ENCODE results near the gene CEACAM4. TPM values are rescaled to one million over a fixed set of nuclear protein-coding genes. Genes with fewer than 3 reads are reported as not detected.

Gene CEACAM4
- total RNA-seq, 1 experiment from 2014 or later, result not detected

DNA sequence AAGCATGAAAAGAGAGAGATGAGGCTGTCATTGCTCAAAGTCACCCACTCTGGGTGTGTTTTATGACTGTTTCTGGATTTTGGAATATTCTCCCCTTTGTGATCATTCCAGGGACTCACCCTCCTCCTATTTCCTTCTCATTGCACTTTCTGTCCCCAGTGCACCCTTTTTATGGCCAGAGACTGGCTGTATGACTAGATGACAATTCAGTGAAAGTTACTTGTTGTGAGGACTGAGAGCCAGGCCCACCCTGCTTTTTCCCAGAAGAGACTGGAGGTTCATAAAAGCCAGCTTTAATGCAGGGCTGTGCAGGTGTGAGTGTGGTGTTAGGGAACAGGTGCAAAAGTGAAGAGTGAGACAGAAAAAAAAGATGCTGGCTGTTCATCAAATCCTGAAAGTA lies 43.9 kb upstream of the CEACAM4 start:
- Histone ChIP-seq H3K4me1 (ENCODE audit: control insufficient read depth, insufficient read depth, low read length) (no peaks in the 10 kb centered on the region), H3K9me3 (ENCODE audit: control insufficient read depth, insufficient read depth, low read depth, low read length) (peaks cover 3% of the 10 kb centered on the region; the same call in 1 of the 2 replicates), H3K27ac (ENCODE audit: low read length) (no peak overlapping the region), H3K4me3 (ENCODE audit: low read depth in 2 of 2, low read length in 2 of 2) (no peak overlapping the region), H3K27me3 (ENCODE audit: control insufficient read depth, insufficient read depth, low read length) (peaks cover 5% of the 10 kb centered on the region), H3K36me3 (ENCODE audit: control insufficient read depth, insufficient read depth, low read length) (no peaks in the 10 kb centered on the region)
- POLR2A ChIA-PET, result no interaction called here
- in situ Hi-C loops (cut with HindIII; ENCODE audit: low pct_unique_long_range_greater_than_20kb, low sequenced_read_pairs), result no loop called here
- intact Hi-C loops (cut with micrococcal nuclease; ENCODE audit: unreplicated experiment), result no loop called here
- ATAC-seq (no peak), DNase-seq (ENCODE audit: low read depth, low spot score) (no peak)
- CTCF ChIA-PET, result no interaction called here
- no peak for TF ChIP-seq TCF7L2 (IDR thresholded peaks at IDR 0.05; ENCODE audit: low read depth, low read length)
- TF ChIP-seq, protein P1, sequence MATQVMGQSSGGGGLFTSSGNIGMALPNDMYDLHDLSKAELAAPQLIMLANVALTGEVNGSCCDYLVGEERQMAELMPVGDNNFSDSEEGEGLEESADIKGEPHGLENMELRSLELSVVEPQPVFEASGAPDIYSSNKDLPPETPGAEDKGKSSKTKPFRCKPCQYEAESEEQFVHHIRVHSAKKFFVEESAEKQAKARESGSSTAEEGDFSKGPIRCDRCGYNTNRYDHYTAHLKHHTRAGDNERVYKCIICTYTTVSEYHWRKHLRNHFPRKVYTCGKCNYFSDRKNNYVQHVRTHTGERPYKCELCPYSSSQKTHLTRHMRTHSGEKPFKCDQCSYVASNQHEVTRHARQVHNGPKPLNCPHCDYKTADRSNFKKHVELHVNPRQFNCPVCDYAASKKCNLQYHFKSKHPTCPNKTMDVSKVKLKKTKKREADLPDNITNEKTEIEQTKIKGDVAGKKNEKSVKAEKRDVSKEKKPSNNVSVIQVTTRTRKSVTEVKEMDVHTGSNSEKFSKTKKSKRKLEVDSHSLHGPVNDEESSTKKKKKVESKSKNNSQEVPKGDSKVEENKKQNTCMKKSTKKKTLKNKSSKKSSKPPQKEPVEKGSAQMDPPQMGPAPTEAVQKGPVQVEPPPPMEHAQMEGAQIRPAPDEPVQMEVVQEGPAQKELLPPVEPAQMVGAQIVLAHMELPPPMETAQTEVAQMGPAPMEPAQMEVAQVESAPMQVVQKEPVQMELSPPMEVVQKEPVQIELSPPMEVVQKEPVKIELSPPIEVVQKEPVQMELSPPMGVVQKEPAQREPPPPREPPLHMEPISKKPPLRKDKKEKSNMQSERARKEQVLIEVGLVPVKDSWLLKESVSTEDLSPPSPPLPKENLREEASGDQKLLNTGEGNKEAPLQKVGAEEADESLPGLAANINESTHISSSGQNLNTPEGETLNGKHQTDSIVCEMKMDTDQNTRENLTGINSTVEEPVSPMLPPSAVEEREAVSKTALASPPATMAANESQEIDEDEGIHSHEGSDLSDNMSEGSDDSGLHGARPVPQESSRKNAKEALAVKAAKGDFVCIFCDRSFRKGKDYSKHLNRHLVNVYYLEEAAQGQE (IDR thresholded peaks at IDR 0.05; ENCODE audit: insufficient read depth in 1 of 2, low read depth in 2 of 2, low read length in 1 of 2), result no peak
- no peak for TF ChIP-seq SIN3A (IDR thresholded peaks at IDR 0.05; ENCODE audit: borderline replicate concordance, insufficient read depth, low read depth, low read length)
- TF ChIP-seq, protein P2, sequence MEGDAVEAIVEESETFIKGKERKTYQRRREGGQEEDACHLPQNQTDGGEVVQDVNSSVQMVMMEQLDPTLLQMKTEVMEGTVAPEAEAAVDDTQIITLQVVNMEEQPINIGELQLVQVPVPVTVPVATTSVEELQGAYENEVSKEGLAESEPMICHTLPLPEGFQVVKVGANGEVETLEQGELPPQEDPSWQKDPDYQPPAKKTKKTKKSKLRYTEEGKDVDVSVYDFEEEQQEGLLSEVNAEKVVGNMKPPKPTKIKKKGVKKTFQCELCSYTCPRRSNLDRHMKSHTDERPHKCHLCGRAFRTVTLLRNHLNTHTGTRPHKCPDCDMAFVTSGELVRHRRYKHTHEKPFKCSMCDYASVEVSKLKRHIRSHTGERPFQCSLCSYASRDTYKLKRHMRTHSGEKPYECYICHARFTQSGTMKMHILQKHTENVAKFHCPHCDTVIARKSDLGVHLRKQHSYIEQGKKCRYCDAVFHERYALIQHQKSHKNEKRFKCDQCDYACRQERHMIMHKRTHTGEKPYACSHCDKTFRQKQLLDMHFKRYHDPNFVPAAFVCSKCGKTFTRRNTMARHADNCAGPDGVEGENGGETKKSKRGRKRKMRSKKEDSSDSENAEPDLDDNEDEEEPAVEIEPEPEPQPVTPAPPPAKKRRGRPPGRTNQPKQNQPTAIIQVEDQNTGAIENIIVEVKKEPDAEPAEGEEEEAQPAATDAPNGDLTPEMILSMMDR (IDR thresholded peaks at IDR 0.05), result no peak
- no peak for TF ChIP-seq POLR2AphosphoS5 (IDR thresholded peaks at IDR 0.05; ENCODE audit: low read depth, low read length)
- BruUV-seq (replicated peaks), result no TSS peak

DNA sequence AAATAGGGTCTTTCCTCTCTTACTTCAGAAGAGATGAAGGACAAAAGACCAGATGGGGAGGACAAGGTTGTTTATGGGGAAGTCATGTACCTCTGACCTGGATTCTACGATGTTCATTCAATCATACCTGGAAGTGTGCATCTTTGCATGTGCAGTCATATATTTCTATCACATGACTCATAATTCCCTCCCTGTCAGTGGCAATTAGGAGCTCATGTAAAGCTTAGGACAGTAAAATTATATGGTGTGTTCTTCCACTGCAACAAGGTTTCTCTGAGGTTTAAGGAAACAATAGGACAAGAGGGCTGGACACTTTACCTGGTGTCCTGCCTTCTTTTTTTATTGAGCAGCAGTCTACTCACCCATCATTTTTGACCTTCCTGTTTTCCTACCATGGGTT lies 41.4 kb upstream of the CEACAM4 start:
- ATAC-seq, result no peak
- Histone ChIP-seq H3K27me3 (ENCODE audit: control insufficient read depth, insufficient read depth, low read length) (peaks cover 2% of the 10 kb centered on the region; the same call in 1 of the 2 replicates), H3K4me1 (ENCODE audit: control insufficient read depth, insufficient read depth, low read length) (no peaks in the 10 kb centered on the region), H3K27ac (ENCODE audit: low read length) (no peak overlapping the region), H3K9me3 (ENCODE audit: control insufficient read depth, insufficient read depth, low read depth, low read length) (peaks cover 3% of the 10 kb centered on the region; the same call in 1 of the 2 replicates), H3K4me3 (ENCODE audit: low read depth in 2 of 2, low read length in 2 of 2) (no peak overlapping the region), H3K36me3 (ENCODE audit: control insufficient read depth, insufficient read depth, low read length) (no peaks in the 10 kb centered on the region)
- no TSS peak for BruUV-seq (replicated peaks)
- POLR2A ChIA-PET, result no interaction called here
- intact Hi-C loops (cut with micrococcal nuclease; ENCODE audit: unreplicated experiment), result no loop called here
- TF ChIP-seq SIN3A (IDR thresholded peaks at IDR 0.05; ENCODE audit: borderline replicate concordance, insufficient read depth, low read depth, low read length) (no peak), POLR2AphosphoS5 (IDR thresholded peaks at IDR 0.05; ENCODE audit: low read depth, low read length) (no peak), TCF7L2 (IDR thresholded peaks at IDR 0.05; ENCODE audit: low read depth, low read length) (no peak)
- TF ChIP-seq, protein P1 (IDR thresholded peaks at IDR 0.05; ENCODE audit: insufficient read depth in 1 of 2, low read depth in 2 of 2, low read length in 1 of 2), result no peak
- TF ChIP-seq, protein P2 (IDR thresholded peaks at IDR 0.05), result no peak
- CTCF ChIA-PET, result no interaction called here
- DNase-seq (ENCODE audit: low read depth, low spot score), result no peak
- in situ Hi-C loops (cut with HindIII; ENCODE audit: low pct_unique_long_range_greater_than_20kb, low sequenced_read_pairs), result no loop called here

Measured in Panc1 (cell line).